Gastrocnemius medialis (tissue), 4 donors: Measurements from ENCODE around the gene BANF2. TPM values are rescaled to one million over a fixed set of nuclear protein-coding genes. Genes with fewer than 3 reads are reported as not detected.

Source experiments
- ATAC-seq, 2 donors: fragments of 150-250 bp; one replicate each; pipeline ENCODE4 v1.9.1; 2016
- DNase-seq, 2 donors: peaks; one replicate each; pipeline ENCODE4 v3.0.0-alpha.2; 2019
- H3K27ac ChIP-seq, 4 donors: fragments of 200-600 bp; sonication (generic); 1 replicate in 1 of 4; 2 replicates in 3 of 4; pipeline ENCODE4 v1.5.1; 2016 to 2018; ENCODE audit warnings: mild to moderate bottlenecking in 2 of 4, moderate library complexity in 1 of 4
- H3K27me3 ChIP-seq, 3 donors: fragments of 200-600 bp; sonication (generic) in 2 of 3; 1 replicate in 1 of 3; 2 replicates in 2 of 3; pipeline versions ENCODE4 v1.5.1 to v1.6.0; 2016 to 2019; ENCODE audit warnings: mild to moderate bottlenecking in 1 of 3, moderate library complexity in 1 of 3
- H3K36me3 ChIP-seq, 2 donors: fragments of 200-600 bp; sonication (generic) in 1 of 2; one replicate each; pipeline ENCODE4 v1.5.1; 2017 to 2018
- H3K4me1 ChIP-seq, 2 donors: fragments of 200-600 bp; sonication (generic) in 1 of 2; one replicate each; pipeline ENCODE4 v1.5.1; 2016 to 2017; ENCODE audit warnings: mild to moderate bottlenecking in 2 of 2
- H3K4me3 ChIP-seq, 4 donors: fragments of 200-600 bp; sonication (generic) in 3 of 4; 1 replicate in 1 of 4; 2 replicates in 3 of 4; pipeline ENCODE4 v1.5.1; 2016 to 2019; ENCODE audit warnings: mild to moderate bottlenecking in 2 of 4
- H3K9me3 ChIP-seq, 3 donors: fragments of 200-600 bp; sonication (generic) in 2 of 3; 1 replicate in 1 of 3; 2 replicates in 2 of 3; pipeline ENCODE4 v1.5.1; 2016 to 2019
- POLR2A ChIP-seq, 2 donors: fragments of 450-650 bp; IDR thresholded peaks; one replicate each; pipeline ENCODE4 v1.6.1; 2017; ENCODE audit warnings: antibody characterized with exemption in 2 of 2, mild to moderate bottlenecking in 2 of 2, moderate library complexity in 2 of 2
- in situ Hi-C, 4 donors: fragments of 200-750 bp; cut with MboI; loops; one replicate each; pipeline versions ENCODE4 v1.15.0 to v1.8.0; 2017; ENCODE audit warnings: low sequenced_read_pairs in 4 of 4
- intact Hi-C: fragments of 100-400 bp; cut with DNase I; formaldehyde crosslinking; loops from one replicate; pipeline ENCODE4 v1.15.1; 2023; ENCODE audit warnings: low total_unique reads
- total RNA-seq, 4 donors: library from RNA; depleted of rRNA; stranded (reverse); fragments of >200 nt; gene quantifications; one replicate each; pipeline versions ENCODE4 v1.1.0 to v1.2.3, GENCODE V29; 2016
- TF ChIP-seq, protein P1 (sequence below), 5 experiments: fragments of 450-650 bp in 3 of 5; fragments of 200-600 bp in 2 of 5; sonication (generic) in 2 of 5; IDR thresholded peaks in 4 of 5; conservative IDR thresholded peaks in 1 of 5; 1 replicate in 4 of 5; 2 replicates in 1 of 5; pipeline ENCODE4 v1.5.1; 2016 to 2019; ENCODE audit warnings: antibody characterized with exemption in 5 of 5, mild to moderate bottlenecking in 3 of 5, moderate library complexity in 3 of 5

BANF2 gene
- total RNA-seq, 4 donors from 2014 or later: not detected

- H3K27me3 ChIP-seq: no peaks in the 10 kb centered on the region
- intact Hi-C loops (no loop called here), in situ Hi-C loops (no loop called here)
- H3K4me1 ChIP-seq: no peaks in the 10 kb centered on the region
- no peak overlapping the region for H3K27ac ChIP-seq
- H3K9me3 ChIP-seq: no peaks in the 10 kb centered on the region
- TF ChIP-seq, protein P1, sequence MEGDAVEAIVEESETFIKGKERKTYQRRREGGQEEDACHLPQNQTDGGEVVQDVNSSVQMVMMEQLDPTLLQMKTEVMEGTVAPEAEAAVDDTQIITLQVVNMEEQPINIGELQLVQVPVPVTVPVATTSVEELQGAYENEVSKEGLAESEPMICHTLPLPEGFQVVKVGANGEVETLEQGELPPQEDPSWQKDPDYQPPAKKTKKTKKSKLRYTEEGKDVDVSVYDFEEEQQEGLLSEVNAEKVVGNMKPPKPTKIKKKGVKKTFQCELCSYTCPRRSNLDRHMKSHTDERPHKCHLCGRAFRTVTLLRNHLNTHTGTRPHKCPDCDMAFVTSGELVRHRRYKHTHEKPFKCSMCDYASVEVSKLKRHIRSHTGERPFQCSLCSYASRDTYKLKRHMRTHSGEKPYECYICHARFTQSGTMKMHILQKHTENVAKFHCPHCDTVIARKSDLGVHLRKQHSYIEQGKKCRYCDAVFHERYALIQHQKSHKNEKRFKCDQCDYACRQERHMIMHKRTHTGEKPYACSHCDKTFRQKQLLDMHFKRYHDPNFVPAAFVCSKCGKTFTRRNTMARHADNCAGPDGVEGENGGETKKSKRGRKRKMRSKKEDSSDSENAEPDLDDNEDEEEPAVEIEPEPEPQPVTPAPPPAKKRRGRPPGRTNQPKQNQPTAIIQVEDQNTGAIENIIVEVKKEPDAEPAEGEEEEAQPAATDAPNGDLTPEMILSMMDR (IDR thresholded peaks at IDR 0.05 in 4 of 5, conservative IDR thresholded peaks at IDR 0.05 in 1 of 5): no peak
- TF ChIP-seq POLR2A (IDR thresholded peaks at IDR 0.05): no peak
- DNase-seq (no peak), ATAC-seq (no peak)
- H3K4me3 ChIP-seq: no peak overlapping the region
- no peaks in the 10 kb centered on the region for H3K36me3 ChIP-seq
Measured at GRCh38 chr20:17735959-17736621, 36.3 kb downstream of the BANF2 start.

DNA sequence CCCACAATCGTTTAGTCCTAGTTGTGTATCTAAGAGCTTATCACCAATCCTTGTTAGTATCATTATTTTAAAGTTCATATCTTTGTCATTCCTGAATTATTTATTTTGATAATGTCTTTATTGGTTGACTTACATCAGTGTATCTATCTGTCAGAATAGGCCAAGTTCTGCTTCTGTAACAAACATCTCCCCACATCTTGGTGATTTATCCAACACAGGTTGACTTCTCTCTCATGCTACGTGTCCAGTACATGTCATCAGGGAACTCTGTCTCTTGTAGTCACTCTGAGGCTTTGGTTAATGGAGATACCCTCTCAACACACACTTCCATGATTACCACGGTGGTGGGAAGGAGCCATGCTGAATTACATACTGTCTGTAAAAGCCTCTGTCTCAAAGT lies 38.4 kb downstream of the BANF2 start:
- TF ChIP-seq, protein P1 (IDR thresholded peaks at IDR 0.05 in 4 of 5, conservative IDR thresholded peaks at IDR 0.05 in 1 of 5): no peak
- no peak for TF ChIP-seq POLR2A (IDR thresholded peaks at IDR 0.05)
- DNase-seq (no peak), ATAC-seq (no peak)
- intact Hi-C loops (no loop called here), in situ Hi-C loops (no loop called here)
- no peaks in the 10 kb centered on the region for H3K9me3 ChIP-seq
- no peak overlapping the region for H3K27ac ChIP-seq
- H3K36me3 ChIP-seq: no peaks in the 10 kb centered on the region
- H3K4me1 ChIP-seq: no peaks in the 10 kb centered on the region
- no peaks in the 10 kb centered on the region for H3K27me3 ChIP-seq
- no peak overlapping the region for H3K4me3 ChIP-seq

GRCh38 chr20:17741220-17741619 lies 41.5 kb downstream of the BANF2 start:
- TF ChIP-seq POLR2A (IDR thresholded peaks at IDR 0.05): no peak
- TF ChIP-seq, protein P1 (IDR thresholded peaks at IDR 0.05 in 4 of 5, conservative IDR thresholded peaks at IDR 0.05 in 1 of 5): no peak
- intact Hi-C loops (no loop called here), in situ Hi-C loops (no loop called here)
- no peak for ATAC-seq
- H3K9me3 ChIP-seq: no peaks in the 10 kb centered on the region
- no peaks in the 10 kb centered on the region for H3K27me3 ChIP-seq
- no peaks in the 10 kb centered on the region for H3K4me1 ChIP-seq
- no peak overlapping the region for H3K27ac ChIP-seq
- no peaks in the 10 kb centered on the region for H3K36me3 ChIP-seq
- no peak overlapping the region for H3K4me3 ChIP-seq
- no peak for DNase-seq

GRCh38 chr20:17742731-17743130 lies 43.0 kb downstream of the BANF2 start:
- no peak for DNase-seq
- H3K36me3 ChIP-seq: no peaks in the 10 kb centered on the region
- ATAC-seq: no peak
- no peak overlapping the region for H3K27ac ChIP-seq
- no peaks in the 10 kb centered on the region for H3K27me3 ChIP-seq
- TF ChIP-seq, protein P1 (IDR thresholded peaks at IDR 0.05 in 4 of 5, conservative IDR thresholded peaks at IDR 0.05 in 1 of 5): no peak
- TF ChIP-seq POLR2A (IDR thresholded peaks at IDR 0.05): no peak
- intact Hi-C loops: no loop called here
- no peak overlapping the region for H3K4me3 ChIP-seq
- no peaks in the 10 kb centered on the region for H3K9me3 ChIP-seq
- in situ Hi-C loops: no loop called here
- H3K4me1 ChIP-seq: no peaks in the 10 kb centered on the region

- no peak for TF ChIP-seq POLR2A (IDR thresholded peaks at IDR 0.05)
- TF ChIP-seq, protein P1 (IDR thresholded peaks at IDR 0.05 in 4 of 5, conservative IDR thresholded peaks at IDR 0.05 in 1 of 5): no peak
- H3K27me3 ChIP-seq: no peaks in the 10 kb centered on the region
- ATAC-seq: no peak
- H3K4me3 ChIP-seq: no peak overlapping the region
- no peak overlapping the region for H3K27ac ChIP-seq
- H3K36me3 ChIP-seq: no peaks in the 10 kb centered on the region
- intact Hi-C loops: no loop called here
- H3K9me3 ChIP-seq: no peaks in the 10 kb centered on the region
- no peaks in the 10 kb centered on the region for H3K4me1 ChIP-seq
- in situ Hi-C loops: no loop called here
- no peak for DNase-seq
Measured at GRCh38 chr20:17743677-17744076, 43.9 kb downstream of the BANF2 start.
